HCT116 (cell line): ENCODE results near the gene TSHZ1. TPM values are rescaled to one million over a fixed set of nuclear protein-coding genes. Genes with fewer than 3 reads are reported as not detected.

Experiments
- ATAC-seq: fragments of 200-7000 bp; cut with Tn5 transposase; 2 replicates; pipeline ENCODE4 v1.9.1; 2020; ENCODE audit warnings: mild to moderate bottlenecking, moderate library complexity
- BruUV-seq: library from RNA; stranded (reverse); fragments of 400-500 nt; replicated peaks from 2 replicates; lab custom pipeline; 2021; lab: Mats Ljungman, UMichigan
- CTCF ChIA-PET: fragments of 300-600 bp; sonication (Branson Sonifier 250); formaldehyde crosslinking; loops from one replicate; lab custom pipeline; 2021; ENCODE audit warnings: antibody characterized with exemption; lab: Charles Lee
- POLR2A ChIA-PET: fragments of 300-600, 350-600 bp; sonication (Branson Sonifier 250); formaldehyde crosslinking; loops from one replicate; lab custom pipeline; 2021; ENCODE audit warnings: antibody characterized with exemption; lab: Charles Lee
- RAD21 ChIA-PET, 2 experiments: fragments of 300-600 bp; sonication (Branson Sonifier 250); formaldehyde crosslinking; loops; one replicate each; lab custom pipeline; 2023; ENCODE audit warnings: low total read pairs in 2 of 2; ENCODE audit not compliant: uncharacterized antibody in 2 of 2, unreplicated experiment in 2 of 2, low non-redundant PET in 1 of 2; lab: Charles Lee
- DNase-seq: peaks from one replicate; pipeline ENCODE4 v3.0.0-alpha.2; 2010; ENCODE audit warnings: low read depth, low spot score
- H2AFZ ChIP-seq: fragments of 200-600 bp; shearing (Covaris generic), sonication (generic); 2 replicates; pipeline ENCODE4 v1.6.1; 2017; ENCODE audit warnings: low read depth, mixed run types, mixed read lengths, antibody characterized with exemption, low read length; ENCODE audit not compliant: poor library complexity, severe bottlenecking
- H3K27ac ChIP-seq: 2 replicates; pipeline ENCODE4 v1.5.1; 2012; ENCODE audit warnings: low read depth, low read length
- H3K27me3 ChIP-seq: fragments of 200-600 bp; sonication (generic); 2 replicates; pipeline ENCODE4 v1.6.1; 2016; ENCODE audit warnings: mixed run types, low read length, mixed read lengths; ENCODE audit not compliant: insufficient read depth
- H3K36me3 ChIP-seq, 2 experiments: fragments of 200-500 bp in 1 of 2; fragments of 200-600 bp in 1 of 2; sonication (Bioruptor generic) in 1 of 2; sonication (generic) in 1 of 2; 2 replicates each; pipeline versions ENCODE4 v1.5.1 to v1.6.1; 2014 to 2016; ENCODE audit warnings: low read length in 2 of 2, inconsistent platforms in 1 of 2, mixed read lengths in 1 of 2, mixed run types in 1 of 2; ENCODE audit not compliant: insufficient read depth in 2 of 2, control insufficient read depth in 1 of 2
- H3K4me1 ChIP-seq, 2 experiments: fragments of 200-600 bp in 1 of 2; sonication (generic) in 1 of 2; 2 replicates each; pipeline versions ENCODE4 v1.5.1 to v1.6.1; 2012 to 2017; ENCODE audit warnings: low read length in 2 of 2, inconsistent platforms in 1 of 2, mild to moderate bottlenecking in 1 of 2, mixed read lengths in 1 of 2, mixed run types in 1 of 2, moderate library complexity in 1 of 2; ENCODE audit not compliant: insufficient read depth in 2 of 2, control insufficient read depth in 1 of 2
- H3K4me2 ChIP-seq: fragments of 200-600 bp; sonication (generic); 2 replicates; pipeline ENCODE4 v1.6.1; 2017; ENCODE audit warnings: mixed run types, low read length, mixed read lengths
- H3K4me3 ChIP-seq, 2 experiments: fragments of 200-600 bp in 1 of 2; sonication (generic) in 1 of 2; replicated peaks in 1 of 2; 2 replicates each; pipeline ENCODE4 v1.5.1; 2011 to 2016; ENCODE audit warnings: low read length in 2 of 2, control low read depth in 1 of 2, low read depth in 1 of 2, mild to moderate bottlenecking in 1 of 2, mixed read lengths in 1 of 2, mixed run types in 1 of 2
- H3K79me2 ChIP-seq: fragments of 200-600 bp; sonication (generic); 2 replicates; pipeline ENCODE4 v1.6.1; 2017; ENCODE audit warnings: mild to moderate bottlenecking, mixed run types, low read length, moderate library complexity, mixed read lengths; ENCODE audit not compliant: insufficient read depth
- H3K9ac ChIP-seq: fragments of 200-600 bp; sonication (generic); 2 replicates; pipeline ENCODE4 v1.6.1; 2016; ENCODE audit warnings: low read length, mixed read lengths
- H3K9me2 ChIP-seq: fragments of 200-600 bp; sonication (generic), shearing (Covaris generic); 2 replicates; pipeline ENCODE4 v1.6.1; 2017; ENCODE audit warnings: mixed run types, mild to moderate bottlenecking, moderate library complexity; ENCODE audit not compliant: insufficient read depth
- H3K9me3 ChIP-seq, 2 experiments: fragments of 200-500 bp in 1 of 2; fragments of 200-600 bp in 1 of 2; sonication (Bioruptor generic) in 1 of 2; sonication (generic) in 1 of 2; 2 replicates each; pipeline ENCODE4 v1.6.1; 2014 to 2017; ENCODE audit warnings: low read length in 2 of 2, mixed read lengths in 2 of 2, inconsistent platforms in 1 of 2, low read depth in 1 of 2, mild to moderate bottlenecking in 1 of 2, mixed run types in 1 of 2, moderate library complexity in 1 of 2; ENCODE audit not compliant: control insufficient read depth in 1 of 2, insufficient read depth in 1 of 2
- H4K20me1 ChIP-seq: fragments of 200-600 bp; sonication (generic), shearing (Covaris generic); 2 replicates; pipeline ENCODE4 v1.6.1; 2017; ENCODE audit warnings: mixed run types, mild to moderate bottlenecking, moderate library complexity; ENCODE audit not compliant: insufficient read depth
- CBX3 ChIP-seq: IDR thresholded peaks from 2 replicates; pipeline ENCODE4 v1.6.1; 2012; ENCODE audit warnings: low read depth
- CEBPB ChIP-seq: IDR thresholded peaks from 2 replicates; pipeline ENCODE4 v1.6.1; 2012; ENCODE audit warnings: low read depth
- EGR1 ChIP-seq: IDR thresholded peaks from 2 replicates; pipeline ENCODE4 v1.6.1; 2012; ENCODE audit warnings: low read depth
- ELF1 ChIP-seq: IDR thresholded peaks from 2 replicates; pipeline ENCODE4 v1.6.1; 2012; ENCODE audit warnings: low read depth, borderline replicate concordance
- EZH2phosphoT487 ChIP-seq: fragments of 200-600 bp; IDR thresholded peaks from 2 replicates; pipeline ENCODE4 v1.6.1; 2018; ENCODE audit warnings: antibody characterized with exemption, borderline replicate concordance
- FOSL1 ChIP-seq: IDR thresholded peaks from 2 replicates; pipeline ENCODE4 v1.6.1; 2012; ENCODE audit warnings: low read depth
- POLR2A ChIP-seq: IDR thresholded peaks from 2 replicates; pipeline ENCODE4 v1.7.0; 2011; ENCODE audit warnings: borderline replicate concordance; ENCODE audit not compliant: insufficient read depth, insufficient read length; ENCODE audit errors: extremely low read depth
- POLR2AphosphoS5 ChIP-seq: IDR thresholded peaks from 2 replicates; pipeline ENCODE4 v1.6.1; 2011; ENCODE audit warnings: mild to moderate bottlenecking, low read depth, low read length, moderate library complexity
- RAD21 ChIP-seq: IDR thresholded peaks from 2 replicates; pipeline ENCODE4 v1.6.1; 2012; ENCODE audit warnings: low read depth, mild to moderate bottlenecking
- REST ChIP-seq: IDR thresholded peaks from 2 replicates; pipeline ENCODE4 v1.6.1; 2012; ENCODE audit warnings: low read depth
- SIN3A ChIP-seq: IDR thresholded peaks from 2 replicates; pipeline ENCODE4 v1.6.1; 2012; ENCODE audit warnings: low read depth
- YY1 ChIP-seq: IDR thresholded peaks from 2 replicates; pipeline ENCODE4 v1.6.1; 2011; ENCODE audit warnings: low read length, low read depth, moderate library complexity, mild to moderate bottlenecking; ENCODE audit not compliant: insufficient replicate concordance; ENCODE audit errors: extremely low read depth
- intact Hi-C: fragments of 100-400 bp; cut with micrococcal nuclease; formaldehyde crosslinking; loops from 2 replicates; pipeline ENCODE4 v1.10.0; 2022
- total RNA-seq: library from RNA; stranded (reverse); gene quantifications from one replicate; pipeline ENCODE4 v1.2.1, GENCODE V29; 2021; ENCODE audit not compliant: unreplicated experiment
- TF ChIP-seq, protein P1 (sequence below): IDR thresholded peaks from 2 replicates; pipeline ENCODE4 v1.6.1; 2012
- TF ChIP-seq, protein P2 (sequence below): IDR thresholded peaks from 2 replicates; pipeline ENCODE4 v1.6.1; 2012
- TF ChIP-seq, protein P3 (sequence below), 3 experiments: fragments of 200-600 bp in 1 of 3; sonication (generic) in 1 of 3; IDR thresholded peaks in 2 of 3; conservative IDR thresholded peaks in 1 of 3; 2 replicates each; pipeline ENCODE4 v1.5.1; 2012 to 2017; ENCODE audit warnings: low read depth in 2 of 3, low read length in 2 of 3, antibody characterized with exemption in 1 of 3, borderline replicate concordance in 1 of 3, control low read depth in 1 of 3, mild to moderate bottlenecking in 1 of 3, mixed read lengths in 1 of 3, mixed run types in 1 of 3, moderate library complexity in 1 of 3; ENCODE audit not compliant: insufficient read depth in 1 of 3

Gene TSHZ1
- total RNA-seq, 1 experiment from 2014 or later, result 5.7 TPM

- Histone ChIP-seq H2AFZ (no peak overlapping the region), H3K36me3 (no peaks in the 10 kb centered on the region), H3K4me2 (no peak overlapping the region), H4K20me1 (no peaks in the 10 kb centered on the region), H3K9me2 (no peaks in the 10 kb centered on the region), H3K79me2 (no peaks in the 10 kb centered on the region), H3K27me3 (no peaks in the 10 kb centered on the region), H3K9ac (no peak overlapping the region), H3K9me3 (no peaks in the 10 kb centered on the region), H3K27ac (no peak overlapping the region), H3K4me3 (no peak overlapping the region), H3K4me1 (no peaks in the 10 kb centered on the region)
- intact Hi-C loops, result no loop called here
- ATAC-seq (no peak), DNase-seq (no peak)
- BruUV-seq, result no TSS peak
- no peak for TF ChIP-seq RAD21
- TF ChIP-seq YY1, result no peak
- TF ChIP-seq, protein P1, sequence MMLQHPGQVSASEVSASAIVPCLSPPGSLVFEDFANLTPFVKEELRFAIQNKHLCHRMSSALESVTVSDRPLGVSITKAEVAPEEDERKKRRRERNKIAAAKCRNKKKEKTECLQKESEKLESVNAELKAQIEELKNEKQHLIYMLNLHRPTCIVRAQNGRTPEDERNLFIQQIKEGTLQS, result no peak
- TF ChIP-seq FOSL1, result no peak
- TF ChIP-seq, protein P2, sequence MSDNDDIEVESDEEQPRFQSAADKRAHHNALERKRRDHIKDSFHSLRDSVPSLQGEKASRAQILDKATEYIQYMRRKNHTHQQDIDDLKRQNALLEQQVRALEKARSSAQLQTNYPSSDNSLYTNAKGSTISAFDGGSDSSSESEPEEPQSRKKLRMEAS, result no peak
- POLR2A ChIA-PET, result no interaction called here
- RAD21 ChIA-PET, result no interaction called here
- CTCF ChIA-PET, result no interaction called here
These were observed 27.5 kb downstream of the TSHZ1 start for GRCh38 chr18:75238100-75238499.

DNA sequence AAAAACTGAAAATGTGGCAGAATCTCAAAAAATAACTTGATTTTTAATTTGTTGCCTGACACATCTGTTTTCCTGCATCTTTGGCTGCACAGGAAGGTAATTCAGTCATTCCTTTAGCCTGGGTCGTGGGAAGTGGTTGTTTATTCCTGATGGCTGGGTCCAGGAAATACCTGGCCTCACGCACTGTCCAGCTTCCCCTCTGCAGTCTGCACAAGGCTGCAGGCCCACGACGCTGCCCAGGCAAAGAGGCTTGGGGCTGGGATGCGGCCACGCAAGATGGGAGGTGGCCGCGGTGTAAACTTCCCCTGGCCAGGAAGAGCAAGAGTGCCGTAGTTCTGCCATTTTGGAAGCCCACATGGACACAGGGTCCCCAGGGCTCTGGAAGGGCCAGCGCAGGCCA is 28.2 kb downstream of the TSHZ1 start:
- H3K9ac ChIP-seq, result no peak overlapping the region
- H3K36me3 ChIP-seq, result no peaks in the 10 kb centered on the region
- no peaks in the 10 kb centered on the region for H4K20me1 ChIP-seq
- no peak overlapping the region for H3K27ac ChIP-seq
- no peaks in the 10 kb centered on the region for H3K4me1 ChIP-seq
- BruUV-seq, result no TSS peak
- no peak overlapping the region for H3K4me2 ChIP-seq
- intact Hi-C loops, result no loop called here
- H3K9me3 ChIP-seq, result no peaks in the 10 kb centered on the region
- CTCF ChIA-PET, result no interaction called here
- H2AFZ ChIP-seq, result no peak overlapping the region
- ATAC-seq (no peak), DNase-seq (no peak)
- H3K4me3 ChIP-seq, result no peak overlapping the region
- no peaks in the 10 kb centered on the region for H3K27me3 ChIP-seq
- POLR2A ChIA-PET, result no interaction called here
- TF ChIP-seq, protein P3, sequence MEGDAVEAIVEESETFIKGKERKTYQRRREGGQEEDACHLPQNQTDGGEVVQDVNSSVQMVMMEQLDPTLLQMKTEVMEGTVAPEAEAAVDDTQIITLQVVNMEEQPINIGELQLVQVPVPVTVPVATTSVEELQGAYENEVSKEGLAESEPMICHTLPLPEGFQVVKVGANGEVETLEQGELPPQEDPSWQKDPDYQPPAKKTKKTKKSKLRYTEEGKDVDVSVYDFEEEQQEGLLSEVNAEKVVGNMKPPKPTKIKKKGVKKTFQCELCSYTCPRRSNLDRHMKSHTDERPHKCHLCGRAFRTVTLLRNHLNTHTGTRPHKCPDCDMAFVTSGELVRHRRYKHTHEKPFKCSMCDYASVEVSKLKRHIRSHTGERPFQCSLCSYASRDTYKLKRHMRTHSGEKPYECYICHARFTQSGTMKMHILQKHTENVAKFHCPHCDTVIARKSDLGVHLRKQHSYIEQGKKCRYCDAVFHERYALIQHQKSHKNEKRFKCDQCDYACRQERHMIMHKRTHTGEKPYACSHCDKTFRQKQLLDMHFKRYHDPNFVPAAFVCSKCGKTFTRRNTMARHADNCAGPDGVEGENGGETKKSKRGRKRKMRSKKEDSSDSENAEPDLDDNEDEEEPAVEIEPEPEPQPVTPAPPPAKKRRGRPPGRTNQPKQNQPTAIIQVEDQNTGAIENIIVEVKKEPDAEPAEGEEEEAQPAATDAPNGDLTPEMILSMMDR (IDR thresholded peaks at IDR 0.05 in 2 of 3, conservative IDR thresholded peaks at IDR 0.05 in 1 of 3; ENCODE audit: borderline replicate concordance in 1 of 3, insufficient read depth in 1 of 3, low read depth in 2 of 3, low read length in 2 of 3), result no peak
- no peak for TF ChIP-seq CBX3
- TF ChIP-seq CEBPB, result no peak
- no peak for TF ChIP-seq EZH2phosphoT487
- no peak for TF ChIP-seq SIN3A
- TF ChIP-seq ELF1, result no peak
- no peak for TF ChIP-seq POLR2AphosphoS5
- TF ChIP-seq, protein P2, result no peak
- TF ChIP-seq REST, result no peak
- no peak for TF ChIP-seq EGR1
- TF ChIP-seq POLR2A, result no peak
- RAD21 ChIA-PET, result no interaction called here
- no peaks in the 10 kb centered on the region for H3K9me2 ChIP-seq
- H3K79me2 ChIP-seq, result no peaks in the 10 kb centered on the region
